ENCODE measurements around the gene EBP.
A peak's percentile ranks its signal among the peaks of the same experiment; 100 is the strongest.

Gene EBP

DNA sequence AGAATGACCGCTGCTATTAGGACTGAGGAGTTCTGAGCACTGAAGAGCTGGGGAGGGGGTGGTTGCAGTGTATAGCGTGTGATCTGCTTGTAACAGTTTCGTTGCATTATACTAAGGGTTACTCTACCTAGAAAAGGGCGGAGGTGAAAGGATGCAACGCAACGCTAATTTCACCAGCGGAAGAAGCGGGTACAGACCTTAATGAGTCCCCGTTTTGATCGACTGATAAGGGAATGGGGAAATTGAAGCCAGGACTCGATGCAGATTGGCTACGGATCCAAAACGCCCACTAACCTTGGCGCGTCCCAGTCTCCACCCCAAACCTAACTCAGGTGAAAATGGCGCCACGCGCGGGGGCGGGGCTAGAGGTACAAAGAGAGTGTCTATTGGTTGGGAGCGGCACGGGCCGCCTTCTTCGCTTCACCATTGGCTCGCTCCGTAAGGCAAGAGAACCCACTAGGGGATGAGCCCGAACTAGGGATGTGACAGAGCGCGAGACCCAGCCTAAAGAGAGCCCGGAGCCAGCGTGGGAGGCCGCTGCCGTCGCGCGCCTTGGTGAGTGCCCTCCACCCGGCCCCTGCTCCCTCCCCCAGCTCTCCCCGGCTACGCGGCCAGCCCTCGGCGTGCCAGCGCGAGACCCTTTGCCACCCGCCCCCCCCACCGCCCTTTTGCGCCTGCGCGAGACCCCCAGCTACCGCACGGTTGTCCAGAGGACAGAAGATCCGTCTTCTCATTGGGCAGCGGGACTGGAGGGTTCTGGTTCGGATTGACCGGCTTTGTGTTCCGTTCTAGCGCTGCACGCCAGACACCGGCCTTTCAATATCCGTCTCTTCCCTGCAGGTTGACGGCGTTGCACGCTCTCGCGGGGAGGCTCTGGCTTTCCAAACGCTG is at the start of gene EBP:
Gene EBP (plus strand): TSS at position 456 of the 891 bp plus-strand sequence. CDS start 1,964 bp downstream, outside the sequence.
- peak; percentile 88 for DNase-seq (ENCODE audit: low read depth)

DNA sequence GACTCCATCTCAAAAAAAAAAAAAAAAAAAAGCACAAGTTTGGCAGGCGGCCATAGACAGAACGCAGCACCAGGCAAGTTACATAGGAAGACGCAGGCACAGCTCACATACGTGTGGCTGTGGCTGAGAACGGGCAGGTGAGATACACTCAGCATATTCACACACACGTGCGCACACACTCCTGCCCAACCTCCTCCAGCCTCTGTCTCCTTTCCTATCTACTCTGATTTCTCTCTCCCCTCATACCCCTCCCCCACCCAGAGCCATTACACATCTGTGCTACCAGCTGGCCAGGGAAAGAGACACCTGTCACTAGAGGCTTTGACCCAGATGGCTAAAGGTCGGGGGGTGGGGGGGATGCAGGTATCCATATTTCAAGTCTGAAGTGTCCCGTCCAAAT is 49.4 kb upstream of the EBP start:
- DNase-seq (ENCODE audit: low read depth), result no peak

DNA sequence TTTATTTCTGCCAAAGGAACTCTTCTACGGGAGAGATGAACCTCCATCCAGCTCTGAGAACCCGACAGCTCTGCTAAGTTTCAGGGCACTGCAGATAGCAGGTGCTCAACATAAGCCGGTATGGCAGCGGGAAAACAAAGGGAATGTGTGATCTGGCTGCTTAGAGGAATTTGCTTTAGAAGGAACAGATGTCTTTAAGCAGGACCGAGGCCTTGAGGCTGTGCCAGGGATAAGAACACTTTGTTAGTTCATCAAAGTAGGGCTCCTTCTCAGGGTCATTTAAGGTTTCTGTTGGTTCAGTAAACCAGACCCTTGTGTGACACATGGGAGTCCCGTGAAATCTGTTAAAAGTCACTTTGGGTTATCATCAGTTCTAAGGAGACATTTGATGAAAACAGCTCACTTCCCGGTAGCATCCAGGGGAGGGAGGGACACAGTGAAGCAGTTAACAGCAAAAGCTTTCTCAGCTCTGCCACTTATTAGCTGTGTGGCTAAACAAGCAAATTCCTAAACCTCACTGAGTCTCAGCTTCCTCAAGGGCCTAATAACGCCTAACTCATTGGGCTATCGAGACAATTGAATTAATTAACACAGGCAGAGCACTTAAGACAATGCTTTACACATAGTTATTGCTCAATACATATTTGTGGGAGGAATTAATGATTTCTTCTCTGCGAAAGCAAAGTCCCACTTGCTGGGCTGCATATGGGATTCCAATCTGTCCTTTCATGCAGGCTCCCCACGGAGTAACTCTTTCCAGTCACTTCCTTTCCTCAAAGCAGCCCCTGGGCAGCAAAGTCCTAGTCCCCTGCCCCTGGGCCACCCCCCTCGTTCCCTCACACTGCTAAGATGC is 48.5 kb upstream of the EBP start:
- DNase-seq (ENCODE audit: low read depth), result no peak

DNA sequence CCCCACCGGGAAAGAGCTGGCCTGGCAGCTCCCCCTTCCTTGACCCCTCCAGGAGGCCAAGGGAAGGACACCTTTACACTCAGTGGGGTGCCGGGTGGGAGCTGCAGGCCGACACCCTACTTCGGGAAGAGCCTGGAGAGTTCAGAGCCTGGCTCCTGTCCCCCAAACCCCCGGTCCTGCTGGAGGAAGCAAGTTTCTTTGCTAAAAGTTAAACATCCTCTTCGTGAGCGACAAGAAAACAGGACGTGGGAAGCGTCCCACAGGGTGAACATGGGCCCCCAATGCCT is 48.0 kb upstream of the EBP start:
- DNase-seq (ENCODE audit: low read depth), result no peak

DNA sequence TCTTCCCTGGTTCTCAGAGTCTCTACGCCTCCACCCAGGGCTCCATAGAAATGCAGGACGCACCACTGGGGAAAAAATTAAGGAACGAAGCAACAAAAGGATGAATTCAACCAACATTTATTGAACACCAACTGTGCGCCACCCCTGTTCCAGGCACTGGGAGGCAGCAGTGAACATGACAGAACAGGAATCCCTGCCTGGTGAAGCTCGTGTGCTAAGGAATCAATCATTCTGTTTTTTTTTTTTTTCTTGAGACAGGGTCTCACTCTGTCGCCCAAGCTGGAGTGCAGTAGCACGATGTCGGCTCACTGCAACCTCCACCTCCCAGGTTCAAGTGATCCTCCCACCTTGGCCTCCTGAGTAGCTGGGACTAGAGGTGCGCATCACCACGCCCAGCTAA is 47.5 kb upstream of the EBP start:
- DNase-seq (ENCODE audit: low read depth), result no peak

DNA sequence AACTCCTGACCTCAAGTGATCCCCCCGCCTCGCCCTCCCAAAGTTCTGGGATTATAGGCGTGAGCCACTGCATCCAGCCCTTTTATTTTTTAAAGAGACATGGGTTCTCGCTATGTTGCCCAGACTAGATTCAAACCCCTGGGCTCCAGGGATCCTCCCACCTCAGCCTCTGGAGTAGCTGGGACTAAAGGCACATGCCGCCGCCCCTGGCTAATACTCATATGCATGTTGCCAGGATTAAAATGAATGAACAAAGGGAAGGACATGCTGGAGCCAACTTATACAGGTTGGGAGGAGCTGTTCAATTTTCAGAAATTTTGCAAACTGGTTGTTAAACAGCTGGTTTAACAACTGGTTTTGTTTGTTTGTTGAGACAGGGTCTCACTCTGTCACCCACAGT is 47.0 kb upstream of the EBP start:
- no peak for DNase-seq (ENCODE audit: low read depth)

DNA sequence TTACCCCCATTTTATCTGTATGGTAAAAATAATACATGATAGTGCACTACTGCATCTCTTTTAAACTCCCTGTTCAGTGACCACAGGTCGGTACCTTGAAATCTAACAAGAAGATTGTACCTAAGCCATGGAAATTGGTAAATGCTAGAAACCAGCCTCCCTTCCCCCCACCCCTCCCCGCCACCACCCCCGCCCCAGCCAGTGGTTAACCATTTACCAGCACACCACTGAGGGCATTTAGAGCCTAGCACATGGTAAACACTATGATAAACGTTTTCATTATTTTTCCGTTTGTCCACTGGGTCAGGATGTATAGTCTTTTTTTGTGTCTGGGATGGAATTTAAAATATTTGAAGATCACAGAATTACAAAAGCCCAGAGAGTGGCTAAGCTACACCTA is 46.3 kb upstream of the EBP start:
- no peak for DNase-seq (ENCODE audit: low read depth)

DNA sequence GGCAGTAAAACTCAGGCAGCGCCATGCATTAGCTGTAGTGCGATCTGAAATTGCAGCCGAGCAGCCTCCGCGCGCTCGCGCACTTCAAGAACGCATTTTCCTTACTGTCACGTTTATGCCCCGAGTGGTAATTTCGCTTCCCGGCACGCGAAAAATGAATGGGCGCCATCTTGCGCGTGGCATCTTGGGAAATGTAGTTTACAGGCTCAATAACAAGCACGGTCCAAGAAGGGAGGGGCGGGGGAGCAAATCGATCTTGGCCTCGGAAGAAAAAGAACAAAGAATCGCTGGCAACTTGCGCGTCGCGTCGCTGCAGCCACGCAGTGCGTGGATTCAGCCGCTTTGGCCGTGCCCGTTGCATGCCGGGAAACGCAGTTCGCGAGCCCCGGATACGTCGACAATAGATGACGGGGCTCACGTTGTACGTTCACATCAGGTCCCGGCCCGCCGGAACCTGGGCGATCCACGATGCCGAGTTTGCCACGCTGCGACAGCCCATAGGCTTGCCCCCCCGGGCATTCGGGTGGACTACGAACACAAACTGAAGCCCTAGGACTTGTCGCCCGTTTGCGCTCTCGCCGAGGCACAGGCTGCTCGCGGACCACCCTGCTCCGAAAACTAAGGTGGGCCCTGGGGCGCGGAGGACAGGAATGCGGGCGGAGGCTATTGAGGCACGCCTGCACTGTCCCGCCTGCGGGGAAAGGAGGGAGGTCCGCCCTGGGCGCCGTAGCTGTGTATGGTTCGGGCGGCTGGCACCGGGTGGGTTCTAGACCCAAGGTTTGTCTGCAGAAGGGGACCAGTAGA is 45.6 kb upstream of the EBP start, which contains the start of gene FTSJ1:
Gene FTSJ1 (plus strand): TSS at position 426 of the 804 bp plus-strand sequence. CDS start 1,849 bp downstream, outside the sequence.
- peak; percentile 79 for DNase-seq (ENCODE audit: low read depth)

DNA sequence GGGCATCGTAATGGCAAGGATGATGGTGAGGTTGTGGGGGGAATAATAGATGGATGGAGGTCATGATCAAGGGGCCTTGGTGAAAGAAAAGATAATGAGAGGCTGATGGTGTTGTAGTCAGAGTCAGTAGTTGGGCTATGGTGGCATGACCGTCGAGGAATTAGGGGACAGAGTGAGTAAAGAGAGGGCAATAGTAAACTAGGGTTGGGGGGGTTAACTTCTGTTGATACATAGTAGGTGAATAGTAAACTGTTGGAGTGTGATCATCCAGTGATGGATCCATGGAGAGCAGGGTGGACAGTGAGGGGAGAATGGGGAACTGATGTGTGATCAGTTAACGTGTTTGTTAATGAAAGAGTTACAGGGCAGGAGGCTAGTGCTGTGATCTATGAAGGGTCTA is 44.7 kb upstream of the EBP start:
- DNase-seq (ENCODE audit: low read depth), result no peak

DNA sequence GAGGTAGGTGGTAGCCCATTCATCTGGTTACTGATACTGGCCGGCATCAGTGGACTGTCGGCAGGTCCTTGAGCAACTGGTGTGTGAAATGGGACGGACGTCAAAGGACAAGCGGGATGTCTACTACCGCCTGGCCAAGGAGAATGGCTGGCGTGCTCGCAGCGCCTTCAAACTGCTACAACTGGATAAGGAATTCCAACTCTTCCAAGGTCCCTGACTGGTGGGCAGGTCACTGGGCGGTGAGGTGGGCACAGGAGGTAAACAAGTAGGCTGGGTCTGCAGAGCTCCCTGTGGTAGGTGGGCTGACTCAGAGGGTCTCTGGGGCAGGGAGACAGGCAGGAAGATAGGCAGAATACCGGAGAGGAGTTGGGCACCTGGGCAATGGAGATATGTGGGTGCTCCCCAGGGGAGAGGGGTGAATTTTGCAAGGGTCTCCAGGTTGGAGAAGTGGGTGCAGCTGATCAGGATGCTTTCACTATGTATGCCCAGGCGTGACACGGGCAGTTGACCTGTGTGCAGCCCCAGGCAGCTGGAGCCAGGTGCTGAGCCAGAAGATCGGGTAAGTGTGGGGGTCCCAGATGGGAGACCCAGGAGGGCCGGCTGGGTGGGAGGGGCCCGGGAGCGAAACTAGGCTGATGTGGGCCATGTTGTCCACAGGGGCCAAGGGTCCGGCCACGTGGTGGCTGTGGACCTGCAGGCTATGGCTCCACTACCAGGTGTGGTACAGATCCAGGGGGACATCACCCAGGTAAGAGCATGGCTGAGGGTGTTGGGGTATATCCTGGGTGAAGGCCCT is 43.5 kb upstream of the EBP start:
- no peak for DNase-seq (ENCODE audit: low read depth)

DNA sequence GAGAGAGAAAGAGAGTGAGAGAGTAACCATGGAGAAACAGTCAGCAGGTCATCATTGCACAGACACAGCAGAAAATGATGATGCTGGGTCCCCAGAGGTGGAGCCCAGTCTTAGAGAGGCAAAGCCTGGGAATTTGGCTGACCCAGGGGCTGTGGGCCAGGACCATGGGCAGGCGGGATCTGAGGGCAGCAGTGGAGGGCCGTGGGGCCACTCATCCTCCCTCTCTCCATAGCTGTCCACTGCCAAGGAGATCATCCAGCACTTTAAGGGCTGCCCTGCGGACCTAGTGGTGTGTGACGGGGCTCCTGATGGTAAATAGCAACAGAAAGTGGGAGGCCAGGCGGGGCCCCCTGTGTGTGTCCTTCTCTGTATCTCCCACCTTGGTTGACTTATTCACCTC is 42.8 kb upstream of the EBP start:
- no peak for DNase-seq (ENCODE audit: low read depth)

DNA sequence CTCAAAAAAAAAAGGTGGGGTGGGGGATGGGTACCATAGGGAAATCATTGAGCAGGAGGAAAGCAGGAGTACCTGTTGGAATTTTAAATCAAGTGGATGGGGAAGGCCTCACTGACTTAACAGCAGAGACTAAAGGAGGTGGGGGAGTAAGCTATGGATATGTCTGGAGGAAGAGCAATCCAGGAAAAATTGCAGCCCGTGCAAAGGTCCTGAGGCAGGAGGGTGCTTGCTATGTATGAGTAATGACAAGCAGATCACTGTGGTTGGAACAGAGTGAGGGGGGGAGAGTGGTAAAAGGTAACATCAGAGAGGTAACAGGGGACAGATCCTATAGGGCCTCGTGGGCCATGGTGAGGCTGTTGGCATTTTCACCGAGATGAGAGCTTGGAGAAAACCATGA is 41.5 kb upstream of the EBP start:
- DNase-seq (ENCODE audit: low read depth), result no peak

DNA sequence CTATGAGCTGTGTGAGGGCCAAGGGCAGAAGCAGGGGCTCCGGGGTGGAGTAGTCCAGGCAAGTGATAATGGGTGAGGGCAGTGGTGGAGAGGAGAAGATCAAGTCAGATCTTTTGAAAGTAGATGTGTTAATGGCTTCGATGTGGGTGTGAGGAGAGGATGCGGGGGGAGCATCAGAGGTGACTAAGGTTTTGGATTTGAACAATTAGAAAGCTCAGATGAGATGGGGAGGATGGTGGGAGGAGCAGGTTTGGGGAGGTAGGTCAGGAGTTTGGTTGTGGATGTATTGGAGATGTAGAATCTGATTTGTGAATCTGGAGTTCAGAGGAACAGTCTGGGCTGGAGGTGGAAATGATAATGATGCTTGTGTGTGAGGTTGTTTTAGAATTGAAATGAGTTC is 41.0 kb upstream of the EBP start:
- DNase-seq (ENCODE audit: low read depth), result no peak

DNA sequence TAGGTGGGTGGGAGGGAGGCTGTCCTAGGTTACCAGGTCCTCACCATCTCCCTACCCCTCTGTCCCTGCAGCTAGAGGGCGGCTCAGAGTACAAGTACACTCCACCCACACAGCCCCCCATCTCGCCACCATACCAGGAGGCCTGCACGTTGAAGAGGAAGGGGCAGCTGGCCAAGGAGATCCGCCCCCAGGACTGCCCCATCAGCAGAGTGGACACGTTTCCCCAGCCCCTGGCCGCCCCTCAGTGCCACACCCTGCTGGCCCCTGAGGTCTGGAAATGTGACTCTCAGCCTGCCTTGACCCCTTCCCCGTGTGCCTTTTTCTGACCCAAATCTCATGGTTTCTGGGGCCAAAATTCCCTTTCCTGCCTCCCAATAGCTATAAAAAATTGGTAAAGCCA is 39.1 kb upstream of the EBP start:
- DNase-seq (ENCODE audit: low read depth), result no peak

DNA sequence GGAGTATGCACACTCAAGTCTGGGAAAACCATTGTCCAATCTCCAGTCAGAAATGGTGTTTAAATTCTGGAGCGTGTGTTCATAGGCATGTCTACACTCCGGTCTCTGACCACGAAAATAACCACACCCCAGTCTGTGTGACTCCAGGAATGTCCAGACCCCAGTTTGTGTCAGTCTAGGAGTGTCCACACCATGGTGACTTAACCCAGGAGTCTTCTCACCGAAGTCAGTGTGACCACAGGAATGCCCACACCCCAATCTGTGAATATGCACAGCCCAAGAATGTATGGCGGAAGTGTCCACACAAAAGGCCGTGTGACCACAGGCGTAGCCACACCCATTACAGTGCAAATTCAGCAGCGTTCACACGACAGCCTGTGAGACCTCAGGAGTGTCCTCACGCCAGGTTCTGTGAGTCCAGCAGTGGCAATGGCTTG is 34.2 kb upstream of the EBP start:
- no peak for DNase-seq (ENCODE audit: low read depth)

DNA sequence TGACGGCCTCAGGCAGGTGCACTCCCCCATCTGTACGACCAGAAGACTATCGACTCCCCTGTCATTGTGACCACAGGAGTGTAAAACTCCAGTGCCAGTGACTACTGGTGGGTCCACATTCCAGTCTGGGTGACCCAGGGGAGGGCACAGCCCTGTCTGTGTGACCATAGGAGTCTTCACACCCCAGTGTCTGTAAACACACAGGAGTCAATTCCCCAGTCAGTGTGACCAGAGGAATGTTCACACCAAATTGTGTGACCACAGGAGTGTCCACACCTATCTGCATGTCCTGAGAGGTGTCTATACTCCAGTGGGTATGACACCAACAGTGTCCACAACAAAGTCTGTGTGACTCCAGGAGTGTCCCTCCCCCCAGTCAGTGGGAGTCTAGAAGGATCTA is 33.6 kb upstream of the EBP start:
- DNase-seq (ENCODE audit: low read depth), result no peak

DNA sequence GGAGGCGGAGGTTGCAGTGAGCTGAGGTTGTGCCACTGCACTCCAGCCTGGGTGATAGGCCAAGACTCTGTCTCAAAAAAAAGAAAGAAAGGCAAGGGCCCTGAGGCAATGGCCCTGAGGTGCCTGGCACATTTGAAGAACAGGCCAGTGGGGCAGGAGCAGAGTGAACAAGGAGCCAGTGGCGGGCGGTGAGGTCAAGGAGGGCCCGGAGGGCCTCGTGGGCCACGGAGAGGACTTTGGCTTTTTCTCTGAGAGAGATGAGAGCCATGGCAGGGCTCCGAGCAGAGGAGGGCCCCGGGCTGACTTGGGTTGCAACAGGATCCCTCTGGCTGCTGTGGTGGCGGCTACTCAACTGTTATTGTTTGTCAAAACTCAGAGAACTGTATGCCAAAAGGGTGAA is 32.3 kb upstream of the EBP start:
- DNase-seq (ENCODE audit: low read depth), result no peak

DNA sequence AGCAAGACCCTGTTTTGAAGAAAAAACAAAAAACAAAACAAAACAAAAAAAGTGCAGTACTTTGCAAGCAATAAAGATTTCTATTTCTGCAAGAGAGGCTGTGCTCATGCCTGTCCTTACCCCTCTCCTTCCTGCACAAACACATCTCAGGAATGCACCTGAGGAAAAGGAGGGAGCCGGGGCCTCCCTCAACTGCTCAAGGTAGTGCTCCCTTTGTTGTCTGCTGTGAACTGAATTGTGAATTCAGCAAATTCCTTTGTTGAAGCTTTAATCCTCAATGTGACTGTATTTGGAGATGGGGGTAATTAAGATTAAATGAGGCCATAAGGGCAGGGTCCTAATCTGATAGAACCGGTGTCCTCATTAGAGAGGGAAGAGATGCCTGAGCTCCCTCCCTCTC is 31.7 kb upstream of the EBP start:
- no peak for DNase-seq (ENCODE audit: low read depth)

DNA sequence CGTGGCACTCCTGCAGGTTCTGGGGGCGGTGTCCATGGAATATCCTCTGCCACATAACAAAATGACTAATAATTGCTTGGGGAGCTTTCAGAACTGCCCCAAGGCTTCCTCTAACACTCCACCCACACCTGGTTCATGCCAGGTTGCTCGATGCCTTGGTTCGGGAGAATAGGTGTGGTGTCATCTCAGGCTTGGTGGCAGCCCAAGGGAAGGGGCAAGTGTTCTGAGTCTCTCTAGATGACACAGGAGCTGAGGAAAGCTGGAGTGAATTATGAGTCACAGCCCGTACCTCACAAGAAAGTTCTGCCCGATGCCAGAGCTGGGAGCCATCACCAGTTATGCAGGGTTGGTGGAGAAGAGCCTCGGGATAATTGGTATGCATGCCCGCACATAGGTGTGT is 30.9 kb upstream of the EBP start:
- no peak for DNase-seq (ENCODE audit: low read depth)

DNA sequence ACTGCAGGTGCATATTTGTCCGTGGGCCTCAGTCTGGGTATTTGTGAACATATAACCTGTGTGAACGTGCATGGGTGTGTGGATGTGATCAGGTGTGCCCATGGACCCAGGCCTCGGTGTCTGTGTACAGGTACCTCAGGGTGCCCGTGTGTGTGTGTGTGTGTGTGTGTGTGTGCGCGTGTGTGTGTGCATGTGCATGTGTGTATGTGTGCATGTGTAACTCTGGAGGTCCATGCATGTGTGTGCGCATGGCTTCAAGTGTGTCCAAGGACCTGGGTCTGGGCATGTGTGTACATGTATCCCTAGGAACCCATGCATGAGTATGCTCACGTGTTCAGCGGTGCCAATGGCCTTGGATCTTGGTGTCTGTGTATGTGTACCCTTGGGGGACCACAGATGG is 29.8 kb upstream of the EBP start:
- no peak for DNase-seq (ENCODE audit: low read depth)

DNA sequence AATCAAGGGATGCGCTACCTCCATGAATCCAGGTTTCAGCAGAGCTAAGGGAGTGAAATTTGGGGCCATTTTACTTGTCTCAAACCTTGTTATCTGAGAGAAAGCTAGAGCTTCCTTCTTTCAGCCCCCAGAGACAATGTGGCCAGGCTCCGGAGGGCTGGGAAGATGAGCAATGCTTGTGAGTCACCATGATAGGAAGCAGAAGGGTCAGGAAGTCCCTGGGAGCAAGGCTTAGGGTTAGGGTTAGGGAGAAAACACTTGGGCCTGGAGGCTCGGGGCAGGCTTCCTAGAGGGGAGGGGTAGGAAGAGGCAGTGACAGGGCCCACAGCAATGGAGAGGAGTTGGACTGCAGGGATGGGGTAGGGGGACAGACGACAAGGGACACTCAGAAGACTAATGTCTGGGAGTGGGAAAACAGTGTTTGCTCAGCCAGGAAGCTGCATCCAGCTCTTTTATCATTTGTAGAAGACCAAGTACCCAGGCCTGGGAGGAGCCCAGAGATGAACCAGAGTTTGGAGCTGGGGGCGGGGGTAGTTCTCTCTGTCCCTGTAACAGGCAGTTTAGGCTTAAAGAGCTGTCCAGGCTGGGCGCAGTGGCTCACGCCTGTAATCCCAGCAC is 29.2 kb upstream of the EBP start:
- no peak for DNase-seq (ENCODE audit: low read depth)

All from activated gamma-delta T cell treated with anti-CD3 and anti-CD28 coated beads, Interleukin-2, amount 50 U/mL, for 16 hours (primary cell).